DOHH2 (cell line): ENCODE measurements around the gene SUPT4H1.

Experiments
- EZH2phosphoT487 ChIP-seq: fragments of 200-600 bp; sonication (generic); IDR thresholded peaks from 2 replicates; pipeline ENCODE4 v1.6.1; 2017; ENCODE audit warnings: borderline replicate concordance, mild to moderate bottlenecking, antibody characterized with exemption, low read length, moderate library complexity, mixed read lengths
- TF ChIP-seq, protein P1 (sequence below): fragments of 200-600 bp; sonication (generic); IDR thresholded peaks from one replicate; pipeline ENCODE4 v1.5.1; 2014; ENCODE audit warnings: antibody characterized with exemption, mild to moderate bottlenecking, low read depth, low read length; ENCODE audit not compliant: poor library complexity, severe bottlenecking

DNA sequence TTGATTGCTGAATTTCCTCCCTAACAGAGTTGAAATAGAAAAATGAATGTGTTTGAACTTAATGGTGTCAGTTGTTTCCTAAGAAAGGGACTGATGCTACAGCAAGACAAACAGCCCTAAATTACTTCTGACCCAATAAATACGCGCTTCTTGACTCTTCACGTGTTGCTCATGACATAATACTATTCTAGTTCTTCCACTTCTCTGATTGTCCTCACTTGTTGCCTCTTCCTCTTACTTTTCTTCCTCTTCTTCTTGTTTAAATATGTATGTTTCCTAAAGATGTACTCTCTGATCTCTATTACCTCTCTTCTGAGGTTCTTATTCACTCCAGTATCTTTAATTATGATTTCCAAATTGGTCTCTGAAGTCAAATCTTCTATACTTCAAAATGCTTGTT is 32.9 kb upstream of the SUPT4H1 start:
- TF ChIP-seq, protein P1, sequence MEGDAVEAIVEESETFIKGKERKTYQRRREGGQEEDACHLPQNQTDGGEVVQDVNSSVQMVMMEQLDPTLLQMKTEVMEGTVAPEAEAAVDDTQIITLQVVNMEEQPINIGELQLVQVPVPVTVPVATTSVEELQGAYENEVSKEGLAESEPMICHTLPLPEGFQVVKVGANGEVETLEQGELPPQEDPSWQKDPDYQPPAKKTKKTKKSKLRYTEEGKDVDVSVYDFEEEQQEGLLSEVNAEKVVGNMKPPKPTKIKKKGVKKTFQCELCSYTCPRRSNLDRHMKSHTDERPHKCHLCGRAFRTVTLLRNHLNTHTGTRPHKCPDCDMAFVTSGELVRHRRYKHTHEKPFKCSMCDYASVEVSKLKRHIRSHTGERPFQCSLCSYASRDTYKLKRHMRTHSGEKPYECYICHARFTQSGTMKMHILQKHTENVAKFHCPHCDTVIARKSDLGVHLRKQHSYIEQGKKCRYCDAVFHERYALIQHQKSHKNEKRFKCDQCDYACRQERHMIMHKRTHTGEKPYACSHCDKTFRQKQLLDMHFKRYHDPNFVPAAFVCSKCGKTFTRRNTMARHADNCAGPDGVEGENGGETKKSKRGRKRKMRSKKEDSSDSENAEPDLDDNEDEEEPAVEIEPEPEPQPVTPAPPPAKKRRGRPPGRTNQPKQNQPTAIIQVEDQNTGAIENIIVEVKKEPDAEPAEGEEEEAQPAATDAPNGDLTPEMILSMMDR = no peak
- no peak for TF ChIP-seq EZH2phosphoT487
